DMS 273 (cell line): Measurements from ENCODE around the gene ZNF197.
A peak's percentile ranks its signal among the peaks of the same experiment; 100 is the strongest.
"Not testable (repeated sequence)": the region's sequence is repeated elsewhere in the genome, so short reads cannot be mapped to it uniquely, and the experiment has no call there.

Source experiments
- DNase-seq: peaks from one replicate; lab custom pipeline; 2025; ENCODE audit not compliant: unreplicated experiment; lab: John Stamatoyannopoulos, UW

The ZNF197 gene

DNA sequence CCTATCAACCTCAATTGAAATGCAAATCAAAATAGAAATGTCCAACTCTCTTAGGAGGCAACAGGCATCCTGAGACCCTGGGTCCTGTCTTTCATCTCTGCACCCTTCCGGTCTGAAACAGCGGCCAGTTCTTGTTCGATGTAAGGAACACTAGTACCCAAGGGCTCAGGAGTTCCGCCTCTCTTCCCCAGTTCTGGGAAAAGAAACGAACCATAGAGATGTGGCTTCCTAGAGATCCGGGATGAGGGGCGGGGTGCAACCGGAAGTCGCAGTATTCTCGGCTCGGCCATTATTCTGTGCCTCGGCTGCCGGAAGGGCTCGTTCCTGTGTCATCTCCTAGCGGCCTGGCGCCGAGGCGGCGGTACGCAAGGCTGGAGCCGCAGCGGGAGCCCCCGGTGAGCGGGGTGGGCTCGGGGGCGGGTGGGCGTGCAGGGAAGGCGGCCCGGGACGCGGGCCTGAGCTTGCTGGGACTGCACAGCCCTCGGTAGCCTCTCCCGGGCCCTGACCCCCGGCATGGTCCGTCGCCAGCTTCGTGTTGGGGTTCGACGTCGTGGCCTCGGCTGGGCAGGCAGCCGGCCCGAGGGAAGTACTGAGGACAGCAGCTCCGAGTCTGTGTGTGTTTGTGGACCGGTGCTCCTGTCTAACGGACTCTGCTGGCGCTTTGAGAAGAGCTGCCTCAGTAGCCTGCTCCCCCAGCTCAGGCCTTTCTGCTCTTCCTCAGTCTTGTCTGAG is at the start of gene ZNF197:
Gene ZNF197 (plus strand): TSS at position 288 of the 732 bp plus-strand sequence. CDS start 4,119 bp downstream, outside the sequence.
- peak; percentile 95 for DNase-seq

DNA sequence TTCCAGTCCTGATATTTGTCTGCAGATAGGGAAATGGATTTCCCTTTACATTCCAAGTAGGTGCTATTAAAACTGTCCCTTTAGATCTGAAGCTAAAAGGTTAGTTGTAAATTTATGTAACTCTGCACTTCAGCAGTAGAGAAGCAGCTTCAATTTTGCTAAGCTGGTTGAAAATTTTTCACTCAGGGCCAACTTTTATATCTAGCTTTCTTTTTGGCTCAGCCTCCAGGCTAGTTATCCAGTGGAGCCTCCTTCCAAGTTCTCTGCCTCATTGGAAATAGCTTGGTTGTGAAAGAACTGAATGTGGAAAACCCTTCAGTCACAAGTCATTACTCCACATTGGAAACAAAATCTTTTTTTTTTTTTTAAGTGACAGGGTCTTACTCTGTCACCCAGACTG is 48.2 kb upstream of the ZNF197 start:
- DNase-seq, result no peak

DNA sequence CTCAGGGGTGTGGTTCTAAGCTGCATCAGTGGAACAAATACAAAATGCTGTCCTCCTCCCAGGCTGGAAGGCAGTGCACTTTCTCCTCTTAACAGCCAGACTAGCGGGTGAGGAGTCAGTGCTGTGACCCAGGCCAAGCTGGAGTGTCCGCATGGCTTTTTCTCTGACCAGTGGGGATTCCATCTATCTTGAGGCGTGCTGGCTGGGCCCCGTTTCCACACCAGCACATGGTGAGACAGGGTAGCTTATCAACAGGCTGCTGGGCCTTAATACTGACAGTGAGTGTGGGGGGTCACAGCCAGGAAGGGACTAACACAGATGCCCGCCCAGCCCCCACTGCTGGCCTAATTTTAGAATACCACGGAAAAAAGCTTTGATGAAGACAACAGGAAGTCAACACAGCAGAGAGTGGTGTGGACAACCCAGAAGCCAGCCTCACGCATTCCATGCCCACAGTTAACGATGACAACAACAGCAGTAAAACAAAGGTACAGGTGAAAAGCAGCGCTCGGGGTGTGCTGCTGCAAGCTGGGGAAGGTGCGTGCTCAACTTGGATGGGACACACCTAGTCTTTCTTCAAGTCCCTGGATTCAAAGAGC is 47.4 kb upstream of the ZNF197 start:
- DNase-seq, result not testable (repeated sequence)

DNA sequence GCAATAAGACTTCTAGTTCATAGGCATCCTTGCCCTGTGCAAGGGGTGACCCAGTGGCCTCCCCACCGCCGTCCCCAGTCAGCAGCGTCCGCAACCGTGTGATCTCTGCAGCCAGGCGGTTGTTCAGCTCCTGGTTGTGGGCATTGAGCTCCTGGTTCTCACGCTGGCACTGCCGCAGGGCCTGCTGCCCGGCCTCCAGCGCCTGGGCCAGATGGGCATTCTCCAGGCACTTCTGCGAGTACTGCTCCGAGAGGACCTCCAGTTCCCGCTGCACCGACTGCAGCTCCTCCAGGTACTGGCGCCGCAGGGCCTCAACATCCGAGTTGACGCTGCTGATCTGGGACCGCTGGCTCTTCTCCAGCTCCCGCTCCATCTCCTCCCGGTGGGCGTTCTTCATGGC is 46.5 kb upstream of the ZNF197 start:
- not testable (repeated sequence) for DNase-seq

DNA sequence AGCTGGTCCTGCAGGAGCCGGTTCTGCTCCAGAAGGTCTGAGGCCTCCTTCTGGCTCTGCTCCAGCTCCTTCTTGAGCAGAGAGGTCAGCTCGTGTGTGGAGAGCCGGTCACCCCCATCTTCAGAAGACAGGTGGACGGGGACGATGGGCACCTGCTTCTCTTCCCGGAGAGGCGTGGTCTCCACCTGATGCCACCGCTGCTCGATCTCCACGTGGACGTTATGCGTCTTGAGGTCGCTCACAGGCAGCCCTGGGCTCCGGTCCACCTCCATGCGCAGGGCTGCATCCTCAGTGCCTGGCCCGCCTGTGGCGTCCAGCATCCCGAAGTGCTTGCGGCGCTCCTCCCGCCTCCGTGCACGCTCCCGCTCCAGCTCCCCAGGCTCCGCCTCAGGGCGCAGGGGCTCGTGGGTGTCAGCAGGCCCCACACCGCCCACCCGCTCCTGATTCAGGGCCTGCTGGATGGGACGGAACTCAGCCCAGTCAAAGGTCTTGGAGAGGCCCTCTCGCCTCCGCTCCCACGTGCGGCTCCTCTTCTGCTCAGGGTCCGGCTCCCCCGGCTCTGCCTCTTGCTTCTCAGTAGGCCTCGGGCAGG is 45.8 kb upstream of the ZNF197 start:
- not testable (repeated sequence) for DNase-seq

DNA sequence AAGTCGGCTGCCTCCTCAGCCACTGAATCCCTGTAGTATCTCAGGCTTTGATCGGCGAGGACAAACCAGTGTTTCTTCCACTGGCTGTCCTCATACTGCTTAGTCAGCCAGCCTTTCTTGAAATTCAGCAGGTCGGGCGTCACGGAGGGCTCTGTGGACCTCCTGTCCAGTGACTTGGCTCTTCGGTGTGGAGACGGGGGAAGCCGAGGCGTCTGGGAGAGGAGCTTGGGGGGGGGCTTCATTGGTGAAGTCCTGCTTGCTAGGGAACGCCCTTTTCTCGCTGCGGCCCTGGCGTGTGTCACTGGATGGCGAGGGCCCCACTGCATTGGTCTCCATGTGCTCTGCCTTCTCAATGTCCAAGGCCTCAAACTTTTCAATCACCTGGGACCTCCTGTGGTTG is 45.1 kb upstream of the ZNF197 start:
- not testable (repeated sequence) for DNase-seq

DNA sequence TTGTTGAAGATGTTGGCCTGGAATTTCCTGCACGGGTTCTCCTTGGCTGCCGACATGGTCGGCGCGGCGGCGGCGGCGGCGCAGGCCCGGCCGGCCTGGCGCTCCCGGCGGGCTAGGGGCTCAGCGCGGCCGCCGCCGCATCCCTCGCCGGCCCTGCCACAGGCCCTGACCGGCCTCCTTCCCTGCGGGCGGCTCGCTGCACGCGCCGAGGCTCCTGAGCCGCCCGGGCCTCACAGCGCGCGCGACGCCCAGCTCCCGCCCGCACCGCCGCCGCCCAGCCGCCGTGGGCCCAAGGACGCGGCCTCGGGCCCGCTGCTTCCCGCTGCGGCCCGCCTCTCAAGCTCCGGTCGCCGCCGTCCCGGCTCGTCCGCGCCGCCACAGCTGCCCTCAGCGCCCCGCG is 43.9 kb upstream of the ZNF197 start:
- not testable (repeated sequence) for DNase-seq

DNA sequence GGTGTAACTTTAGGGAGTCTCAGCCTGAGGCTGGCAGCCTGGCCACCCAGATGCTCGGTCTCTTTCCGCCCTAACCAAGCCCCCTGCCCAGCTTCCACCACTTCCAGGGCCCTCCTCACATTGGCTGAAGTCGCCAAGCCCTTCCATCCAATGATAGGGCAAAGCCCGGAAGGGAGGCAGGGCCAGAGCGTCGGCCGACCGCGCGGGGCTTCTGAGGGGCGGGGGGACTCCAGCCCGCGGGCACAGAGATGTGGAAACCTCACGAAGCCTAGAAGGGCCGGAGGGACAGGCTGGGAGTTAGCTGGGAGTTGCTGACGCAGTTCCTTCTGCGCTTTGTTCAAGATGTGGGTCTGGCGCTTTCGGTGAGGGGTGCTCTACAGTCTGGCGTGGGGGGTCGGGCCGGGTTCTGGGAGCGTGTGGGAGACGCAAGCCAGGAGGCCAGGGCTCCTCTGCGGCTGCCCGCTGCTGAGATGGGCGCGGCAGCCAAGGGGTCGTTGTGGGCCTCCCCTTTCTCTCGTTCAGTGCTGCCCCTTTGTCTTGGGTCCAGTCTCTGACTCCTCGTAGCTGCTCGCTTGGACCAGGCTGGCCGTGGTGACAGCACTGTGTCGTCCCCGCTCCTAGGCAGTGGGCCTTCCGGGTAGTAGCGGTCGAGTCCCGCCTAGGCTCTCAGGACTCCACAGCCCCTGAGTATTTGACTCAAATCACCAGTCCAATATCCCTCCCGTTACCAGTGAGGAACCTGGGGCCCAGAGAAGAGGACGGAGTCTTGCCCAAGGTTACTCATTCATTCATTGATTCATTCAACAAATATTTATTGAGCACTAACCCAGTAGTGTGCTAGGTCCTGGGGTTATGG is 40.0 kb upstream of the ZNF197 start, which contains the start of gene ZNF660:
Gene ZNF660 (plus strand): TSS at position 319 of the 856 bp plus-strand sequence. CDS start 9,230 bp downstream, outside the sequence.
- peak; percentile 88 for DNase-seq

DNA sequence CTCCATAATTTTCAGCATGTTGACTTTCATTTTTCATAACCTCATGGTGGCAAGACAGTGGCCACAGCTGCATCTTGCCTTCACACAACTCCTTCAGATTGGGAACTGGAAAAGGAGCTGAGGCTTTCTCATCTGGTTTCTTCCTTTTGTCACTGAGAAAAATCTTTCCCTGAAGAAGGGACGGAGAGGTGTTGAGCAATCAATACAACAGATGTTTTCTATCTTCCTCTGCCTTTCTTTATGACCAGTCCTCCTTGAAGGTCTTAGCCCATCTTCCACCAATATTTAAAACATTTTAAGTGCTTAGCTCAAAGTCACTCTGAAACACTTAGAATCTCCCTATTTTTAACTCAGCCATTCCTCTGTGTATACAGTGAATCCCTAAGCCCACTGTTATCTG is 28.2 kb upstream of the ZNF197 start:
- DNase-seq, result no peak

DNA sequence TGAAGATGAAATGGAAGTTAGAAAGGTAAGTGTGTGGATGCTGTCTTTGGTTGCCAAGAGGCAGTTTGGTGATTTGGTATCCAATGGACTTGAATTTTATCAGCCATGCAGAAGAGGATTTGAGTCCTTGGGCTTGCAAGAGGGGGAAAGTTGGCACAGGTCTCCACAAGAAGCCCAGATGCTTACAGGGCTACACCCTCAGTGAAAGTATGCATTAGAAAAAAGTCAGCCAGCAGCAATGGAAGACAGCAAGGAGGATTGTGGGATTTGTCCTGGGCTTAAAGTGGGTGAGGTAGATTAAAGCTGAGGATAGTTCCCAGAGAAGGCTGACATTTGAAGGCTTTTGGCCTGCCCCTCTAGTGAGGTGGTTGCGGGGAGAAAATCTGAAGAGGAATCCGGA is 23.1 kb upstream of the ZNF197 start:
- DNase-seq, result no peak

DNA sequence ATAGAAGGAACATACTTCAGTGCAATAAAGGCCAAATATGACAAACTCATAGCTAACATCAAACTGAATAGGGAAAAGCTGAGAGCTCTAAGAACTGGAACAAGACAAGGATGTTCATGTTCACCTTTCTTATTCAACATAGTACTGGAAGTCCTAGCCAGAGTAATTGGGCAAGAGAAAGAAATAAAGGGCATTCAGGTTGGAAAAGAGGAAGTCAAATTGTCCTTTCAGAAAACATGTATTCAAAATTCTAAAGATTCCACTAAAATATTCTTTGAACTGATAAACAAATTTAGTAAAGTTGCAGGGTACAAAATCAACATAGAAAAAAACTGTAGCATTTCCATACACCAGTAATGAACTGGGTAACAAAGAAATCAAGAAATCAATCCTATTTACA is 12.2 kb upstream of the ZNF197 start:
- no peak for DNase-seq

DNA sequence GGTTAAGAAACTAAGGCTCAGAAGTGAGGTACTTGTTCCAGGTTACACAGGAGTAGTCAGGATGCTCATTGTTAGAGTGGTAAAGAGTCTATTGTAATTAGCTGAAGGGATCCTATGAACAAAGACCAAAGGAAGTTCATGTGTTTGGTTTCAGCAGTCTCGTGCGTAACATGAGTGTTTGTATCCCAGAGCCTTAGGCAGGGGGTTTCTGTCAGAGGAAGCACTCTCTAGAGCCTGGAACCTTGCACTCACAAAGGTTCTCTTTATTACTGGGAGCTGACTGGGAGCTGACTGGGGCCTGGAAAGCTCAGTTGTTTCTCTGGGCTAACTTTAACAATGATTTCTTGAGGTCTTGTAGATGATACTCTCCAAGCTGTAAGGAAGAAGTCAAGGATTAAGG is 3.9 kb downstream of the ZNF197 start:
- no peak for DNase-seq

DNA sequence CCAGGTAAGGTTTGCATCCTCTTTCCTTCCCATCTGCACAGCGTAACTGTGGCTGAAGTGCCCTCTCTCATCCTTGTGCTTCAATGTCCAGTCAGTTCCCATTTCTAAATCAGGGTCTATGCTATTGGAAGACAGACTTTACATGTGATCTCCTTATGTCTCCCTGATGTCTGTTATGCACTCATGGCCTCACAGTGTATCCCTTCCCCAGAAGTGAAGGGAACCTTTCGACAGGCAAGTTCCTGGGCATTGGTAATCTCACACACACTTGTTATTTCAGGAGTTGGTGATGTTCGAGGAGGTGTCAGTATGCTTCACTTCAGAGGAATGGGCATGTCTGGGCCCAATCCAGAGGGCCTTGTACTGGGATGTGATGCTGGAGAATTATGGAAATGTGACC is 7.4 kb downstream of the ZNF197 start:
- no peak for DNase-seq

DNA sequence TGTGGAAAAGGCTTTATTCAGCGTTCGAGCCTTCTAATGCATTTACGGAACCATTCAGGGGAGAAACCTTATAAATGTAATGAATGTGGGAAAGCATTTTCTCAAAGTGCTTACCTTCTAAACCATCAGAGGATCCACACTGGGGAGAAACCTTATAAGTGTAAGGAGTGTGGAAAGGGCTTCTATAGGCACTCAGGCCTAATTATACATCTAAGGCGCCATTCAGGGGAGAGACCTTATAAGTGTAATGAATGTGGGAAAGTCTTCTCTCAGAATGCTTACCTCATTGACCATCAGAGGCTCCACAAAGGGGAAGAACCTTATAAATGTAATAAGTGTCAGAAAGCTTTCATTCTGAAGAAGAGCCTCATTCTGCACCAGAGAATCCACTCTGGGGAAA is 17.5 kb downstream of the ZNF197 start:
- DNase-seq, result no peak

DNA sequence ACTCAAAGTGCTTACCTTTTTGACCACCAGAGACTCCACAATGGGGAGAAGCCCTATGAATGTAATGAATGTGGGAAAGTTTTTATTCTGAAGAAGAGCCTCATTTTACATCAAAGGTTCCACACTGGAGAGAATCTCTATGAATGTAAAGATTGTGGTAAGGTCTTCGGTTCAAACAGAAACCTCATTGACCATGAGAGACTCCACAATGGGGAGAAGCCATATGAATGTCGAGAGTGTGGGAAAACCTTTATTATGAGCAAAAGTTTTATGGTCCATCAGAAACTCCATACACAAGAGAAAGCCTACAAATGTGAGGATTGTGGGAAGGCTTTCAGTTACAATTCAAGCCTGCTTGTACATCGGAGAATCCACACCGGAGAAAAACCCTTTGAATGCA is 18.2 kb downstream of the ZNF197 start:
- DNase-seq, result no peak

DNA sequence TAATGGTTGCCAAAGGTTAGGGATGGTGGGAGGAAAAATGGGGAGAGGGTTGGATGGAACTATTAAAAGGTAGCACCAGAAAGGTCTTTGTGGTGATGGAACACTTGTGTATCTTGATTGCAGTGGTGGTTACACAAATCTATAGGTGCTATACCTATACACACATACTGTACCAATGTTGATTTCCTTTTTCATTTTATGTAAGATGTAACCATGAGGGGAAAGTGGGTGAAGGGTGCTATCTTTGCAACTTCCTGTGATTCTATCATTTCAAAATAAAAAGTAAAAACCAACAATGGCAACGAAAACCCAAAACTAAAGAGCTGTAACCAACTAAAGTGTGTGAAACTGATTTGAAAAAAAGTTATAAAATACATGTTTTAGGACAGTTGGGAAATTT is 22.9 kb downstream of the ZNF197 start:
- no peak for DNase-seq

DNA sequence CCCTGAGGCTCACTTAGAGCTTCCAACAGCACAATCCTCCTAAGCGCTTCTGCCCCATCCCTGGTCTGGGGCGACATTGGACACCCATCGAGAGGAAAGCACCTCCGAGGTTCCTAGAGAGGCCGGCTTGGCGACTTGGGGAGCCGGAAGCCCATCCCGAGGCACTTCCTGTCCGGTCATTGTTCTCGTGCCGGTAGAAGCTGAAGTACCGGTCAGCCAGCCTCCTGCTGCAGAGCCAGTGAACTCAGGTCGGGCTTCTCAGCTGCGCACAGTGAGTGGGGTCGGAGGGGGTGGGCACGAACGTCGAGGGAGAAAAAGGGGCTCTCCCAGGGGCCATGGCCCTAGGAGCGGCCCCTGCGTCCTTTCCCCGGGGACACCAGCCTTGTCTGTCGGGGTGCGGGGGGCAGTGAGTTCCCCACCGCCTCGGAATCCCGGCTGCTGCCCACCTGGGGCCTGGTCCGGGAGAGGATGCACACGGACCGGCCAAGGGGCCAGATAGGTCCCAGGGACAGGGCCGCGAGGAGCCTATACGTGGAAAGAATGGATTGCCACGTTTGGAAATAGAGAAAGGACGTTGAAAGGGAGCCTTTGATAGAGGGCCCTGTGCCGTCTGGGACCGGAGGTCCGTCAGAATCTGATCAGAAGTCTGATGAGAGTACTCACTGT is 23.9 kb downstream of the ZNF197 start, which contains the start of gene ZNF35:
Gene ZNF35 (plus strand): TSS at position 169 of the 666 bp plus-strand sequence. CDS start 2,336 bp downstream, outside the sequence.
- peak; percentile 91 for DNase-seq

DNA sequence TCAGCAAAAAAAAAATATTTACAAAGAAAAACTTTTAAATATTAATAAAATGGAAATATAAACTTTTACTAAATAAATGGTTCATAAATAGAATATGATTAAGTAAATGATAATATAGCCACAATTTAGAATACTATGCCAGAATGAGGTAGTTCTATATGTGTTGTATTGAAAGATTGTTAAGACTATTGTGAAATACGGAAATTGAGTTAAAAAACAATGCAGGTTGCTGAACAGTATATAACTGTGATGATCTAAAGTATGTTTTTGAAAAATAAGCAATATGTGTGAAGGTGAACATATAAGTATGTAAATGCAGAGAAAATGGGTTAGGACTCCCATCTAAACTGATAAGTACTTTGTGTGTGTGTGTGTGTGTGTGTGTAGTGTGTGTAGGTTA is 24.9 kb downstream of the ZNF197 start:
- no peak for DNase-seq

DNA sequence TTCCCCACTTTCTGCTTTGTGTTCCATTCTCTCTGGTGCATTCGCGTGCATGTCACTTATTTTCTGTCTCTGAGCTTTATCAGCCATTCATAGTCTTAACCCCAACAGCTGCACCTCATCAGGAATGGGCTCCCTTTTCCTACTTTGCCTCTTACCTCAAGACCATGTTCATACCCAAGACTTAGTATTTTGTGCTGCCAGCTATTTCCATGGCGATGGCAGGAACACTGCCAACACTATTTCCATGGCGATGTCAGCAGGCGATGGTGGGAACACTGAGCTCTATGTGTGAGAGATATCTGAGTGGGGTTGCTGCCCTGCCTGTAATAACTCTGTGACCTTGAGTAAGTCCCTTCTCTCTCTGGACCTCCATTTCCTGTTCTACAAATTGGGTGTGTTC is 29.2 kb downstream of the ZNF197 start:
- DNase-seq, result no peak

DNA sequence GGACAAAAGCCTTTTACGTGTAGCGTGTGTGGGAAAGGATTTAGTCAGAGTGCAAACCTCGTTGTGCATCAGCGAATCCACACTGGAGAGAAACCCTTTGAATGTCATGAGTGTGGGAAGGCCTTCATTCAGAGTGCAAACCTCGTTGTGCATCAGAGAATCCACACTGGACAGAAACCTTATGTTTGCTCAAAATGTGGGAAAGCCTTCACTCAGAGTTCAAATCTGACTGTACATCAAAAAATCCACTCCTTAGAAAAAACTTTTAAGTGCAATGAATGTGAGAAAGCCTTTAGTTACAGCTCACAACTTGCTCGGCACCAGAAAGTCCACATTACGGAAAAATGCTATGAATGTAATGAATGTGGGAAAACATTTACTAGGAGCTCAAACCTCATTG is 34.2 kb downstream of the ZNF197 start:
- no peak for DNase-seq

DNA sequence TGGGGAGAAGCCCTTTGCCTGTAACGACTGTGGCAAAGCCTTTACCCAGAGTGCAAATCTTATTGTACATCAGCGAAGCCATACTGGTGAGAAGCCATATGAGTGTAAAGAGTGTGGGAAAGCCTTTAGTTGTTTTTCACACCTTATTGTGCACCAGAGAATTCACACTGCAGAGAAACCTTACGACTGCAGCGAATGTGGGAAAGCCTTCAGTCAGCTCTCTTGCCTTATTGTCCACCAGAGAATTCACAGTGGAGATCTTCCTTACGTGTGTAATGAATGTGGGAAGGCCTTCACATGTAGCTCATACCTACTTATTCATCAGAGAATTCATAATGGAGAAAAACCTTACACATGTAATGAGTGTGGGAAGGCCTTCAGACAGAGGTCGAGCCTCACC is 34.6 kb downstream of the ZNF197 start:
- no peak for DNase-seq
